ENCODE measurements around the gene PHLDA1. TPM values are rescaled to one million over a fixed set of nuclear protein-coding genes. Genes with fewer than 3 reads are reported as not detected.
"Not testable (repeated sequence)": the region's sequence is repeated elsewhere in the genome, so short reads cannot be mapped to it uniquely, and the experiment has no call there.

Gene PHLDA1
- total RNA-seq, 1 donor from 2014 or later, result 40.3 TPM

GRCh38 chr12:75995691-75996090, 35.9 kb downstream of the PHLDA1 start:
- Histone ChIP-seq H3K4me1 (no peaks in the 10 kb centered on the region), H3K4me3 (no peak overlapping the region), H3K27me3 (no peaks in the 10 kb centered on the region), H3K27ac (no peak overlapping the region), H3K9me3 (no peaks in the 10 kb centered on the region), H3K36me3 (no peaks in the 10 kb centered on the region)
- DNase-seq (ENCODE audit: extremely low spot score in 2 of 2), result no peak
- intact Hi-C loops (cut with DNase I), result no loop called here
- TF ChIP-seq CTCF (IDR thresholded peaks at IDR 0.05), result no peak
- no peak for TF ChIP-seq POLR2A (IDR thresholded peaks at IDR 0.05)
- no peak for TF ChIP-seq POLR2AphosphoS5 (IDR thresholded peaks at IDR 0.05; ENCODE audit: insufficient read depth in 1 of 2, low read depth in 1 of 2)

GRCh38 chr12:75994069-75994740, 37.4 kb downstream of the PHLDA1 start:
- Histone ChIP-seq H3K9me3 (no peaks in the 10 kb centered on the region), H3K27ac (no peak overlapping the region), H3K4me3 (no peak overlapping the region), H3K27me3 (no peaks in the 10 kb centered on the region), H3K36me3 (no peaks in the 10 kb centered on the region), H3K4me1 (no peaks in the 10 kb centered on the region)
- intact Hi-C loops (cut with DNase I), result no loop called here
- no peak for DNase-seq (ENCODE audit: extremely low spot score in 2 of 2)
- TF ChIP-seq CTCF (IDR thresholded peaks at IDR 0.05), result no peak
- no peak for TF ChIP-seq POLR2AphosphoS5 (IDR thresholded peaks at IDR 0.05; ENCODE audit: insufficient read depth in 1 of 2, low read depth in 1 of 2)
- TF ChIP-seq POLR2A (IDR thresholded peaks at IDR 0.05), result no peak

GRCh38 chr12:75991753-75992152, 39.8 kb downstream of the PHLDA1 start:
- Histone ChIP-seq H3K36me3 (no peaks in the 10 kb centered on the region), H3K9me3 (no peaks in the 10 kb centered on the region), H3K27ac (no peak overlapping the region), H3K4me1 (no peaks in the 10 kb centered on the region), H3K27me3 (no peaks in the 10 kb centered on the region), H3K4me3 (no peak overlapping the region)
- intact Hi-C loops (cut with DNase I), result no loop called here
- no peak for DNase-seq (ENCODE audit: extremely low spot score in 2 of 2)
- TF ChIP-seq POLR2AphosphoS5 (IDR thresholded peaks at IDR 0.05; ENCODE audit: insufficient read depth in 1 of 2, low read depth in 1 of 2) (no peak), CTCF (IDR thresholded peaks at IDR 0.05) (no peak), POLR2A (IDR thresholded peaks at IDR 0.05) (no peak)

- H3K4me3 ChIP-seq, result no peak overlapping the region
- H3K9me3 ChIP-seq, result no peaks in the 10 kb centered on the region
- H3K27ac ChIP-seq, result no peak overlapping the region
- no peak for DNase-seq (ENCODE audit: extremely low spot score in 2 of 2)
- H3K4me1 ChIP-seq, result no peaks in the 10 kb centered on the region
- intact Hi-C loops (cut with DNase I), result no loop called here
- TF ChIP-seq POLR2A (IDR thresholded peaks at IDR 0.05) (no peak), CTCF (IDR thresholded peaks at IDR 0.05) (no peak), POLR2AphosphoS5 (IDR thresholded peaks at IDR 0.05; ENCODE audit: insufficient read depth in 1 of 2, low read depth in 1 of 2) (no peak)
- no peaks in the 10 kb centered on the region for H3K27me3 ChIP-seq
- H3K36me3 ChIP-seq, result no peaks in the 10 kb centered on the region
Observed at GRCh38 chr12:75990189-75990912, 41.2 kb downstream of the PHLDA1 start.

- DNase-seq (ENCODE audit: extremely low spot score in 2 of 2); H3K9me3 ChIP-seq; H3K27me3 ChIP-seq; intact Hi-C loops (cut with DNase I); H3K27ac ChIP-seq; H3K4me1 ChIP-seq; H3K4me3 ChIP-seq; H3K36me3 ChIP-seq: not testable (repeated sequence)
Observed at GRCh38 chr12:75987709-75988108, 43.9 kb downstream of the PHLDA1 start.

Measured in vagina (tissue), 2 donors.